Suppressor macrophage treated with lipopolysaccharide for 4 hours (primary cell): ENCODE measurements around the gene EGLN3.
"Not testable (repeated sequence)": the region's sequence is repeated elsewhere in the genome, so short reads cannot be mapped to it uniquely, and the experiment has no call there.

Experiments
- DNase-seq: peaks from one replicate; pipeline ENCODE4 v3.0.0-alpha.2; 2020

EGLN3 gene

DNA sequence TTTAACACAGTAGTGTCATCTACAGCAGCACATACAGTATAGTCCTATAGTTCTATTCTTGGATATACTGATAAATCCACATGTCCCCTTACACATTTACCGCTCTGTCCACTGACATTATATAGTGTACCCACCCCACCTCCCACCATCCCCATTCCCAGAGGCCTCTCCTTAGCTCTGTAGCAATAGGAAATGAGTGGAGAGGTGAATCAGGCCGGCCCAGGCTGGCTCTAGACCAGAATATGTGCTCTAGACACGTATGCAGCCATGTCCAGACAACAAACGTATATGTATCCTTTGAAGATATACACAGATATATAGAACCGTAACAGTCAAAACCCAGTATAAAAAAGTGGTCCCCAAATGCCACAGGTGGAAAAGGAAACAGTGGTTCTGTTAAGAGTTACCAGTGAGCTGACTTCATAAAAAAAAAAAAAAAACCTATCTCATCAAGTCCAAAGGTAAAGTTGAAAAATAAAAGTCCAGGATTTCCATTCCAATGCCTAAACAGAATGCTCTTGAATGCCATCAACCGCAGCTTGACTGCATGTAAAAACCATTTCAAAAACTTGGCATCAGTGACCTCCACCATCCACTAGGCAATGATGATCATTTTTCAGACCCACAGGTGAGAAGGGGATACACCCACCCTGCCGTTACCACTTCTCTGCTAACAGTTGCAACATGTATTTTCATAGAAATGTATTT, 16.7 kb downstream of the EGLN3 start:
- no peak for DNase-seq

DNA sequence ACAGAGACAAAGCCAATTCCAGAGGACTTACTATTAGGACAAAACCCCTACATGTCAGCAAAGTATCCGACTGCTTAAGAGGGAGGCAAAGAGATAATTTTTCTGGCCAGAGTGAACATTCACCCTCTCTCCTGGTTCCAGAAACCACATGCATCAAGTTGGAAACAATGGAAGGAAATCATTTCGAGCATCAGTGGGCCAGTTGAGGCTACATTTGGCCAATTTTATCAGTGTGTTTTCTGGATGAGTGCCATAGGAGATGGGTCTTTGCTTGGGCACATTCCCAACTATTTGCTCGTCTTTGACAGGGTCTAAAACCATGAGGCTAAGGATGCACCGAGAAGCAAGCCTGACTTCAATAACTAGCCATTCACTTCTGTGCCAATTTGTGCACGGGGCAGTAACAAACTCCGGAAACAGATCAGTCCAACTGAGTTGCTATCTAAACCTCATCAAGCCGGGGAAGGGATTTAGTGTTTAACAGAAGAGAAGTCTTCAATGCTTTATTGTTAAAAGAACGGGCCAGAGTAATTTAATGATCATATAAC, 17.4 kb downstream of the EGLN3 start:
- no peak for DNase-seq

DNA sequence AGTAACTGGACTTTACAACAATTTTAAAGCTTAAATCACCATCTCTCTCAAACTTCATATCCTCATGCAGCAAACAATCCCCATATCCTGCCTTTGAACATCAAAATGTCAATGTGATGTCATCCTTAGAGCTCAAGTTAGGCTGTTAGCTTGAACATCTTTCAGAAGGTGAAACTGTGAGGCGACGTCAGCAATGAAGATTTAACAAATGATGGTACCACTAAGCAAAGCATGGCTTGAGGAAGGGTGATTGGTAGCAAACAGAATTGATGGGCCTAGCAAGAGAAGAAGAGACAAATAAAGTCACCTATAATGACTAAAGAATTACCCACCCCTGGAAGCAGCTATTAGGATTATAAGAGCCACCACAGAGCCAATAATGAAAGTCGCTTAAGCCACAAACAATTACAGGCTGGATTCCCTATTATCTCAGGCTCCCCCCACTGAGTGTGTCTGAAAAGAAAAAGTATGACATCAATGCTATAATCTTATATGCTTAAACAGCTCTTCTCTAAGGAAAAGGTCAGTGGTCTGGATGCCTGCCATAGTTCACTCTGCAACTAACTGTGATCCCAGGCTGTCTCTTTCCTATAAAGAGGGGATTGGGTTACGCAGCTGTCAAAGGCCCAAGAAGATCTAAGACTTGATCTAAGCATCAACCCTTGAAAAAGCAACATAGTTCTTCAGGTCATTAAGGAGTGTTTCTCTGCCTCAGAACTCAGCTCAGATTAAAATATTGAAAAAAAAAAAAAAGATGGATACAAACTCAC, 18.1 kb downstream of the EGLN3 start:
- DNase-seq, result no peak

DNA sequence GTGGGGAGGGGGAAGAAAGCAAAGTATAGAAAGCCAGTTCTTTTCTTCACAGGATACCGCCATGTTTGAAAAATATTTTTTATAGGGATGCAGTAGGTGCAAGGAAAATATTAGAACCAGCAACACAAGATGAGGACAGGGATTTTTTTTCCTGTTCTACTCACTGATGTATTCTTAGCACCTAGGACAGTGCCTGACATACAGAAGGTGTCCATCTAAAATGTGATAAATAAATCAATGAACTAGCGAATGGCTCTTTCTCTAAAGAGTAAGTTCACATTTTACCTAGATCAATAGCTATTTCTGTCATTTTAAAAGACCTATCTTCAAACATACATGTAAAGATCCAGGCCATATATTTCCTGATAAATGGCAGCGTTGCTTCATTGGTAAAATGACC, 18.8 kb downstream of the EGLN3 start:
- DNase-seq, result no peak

DNA sequence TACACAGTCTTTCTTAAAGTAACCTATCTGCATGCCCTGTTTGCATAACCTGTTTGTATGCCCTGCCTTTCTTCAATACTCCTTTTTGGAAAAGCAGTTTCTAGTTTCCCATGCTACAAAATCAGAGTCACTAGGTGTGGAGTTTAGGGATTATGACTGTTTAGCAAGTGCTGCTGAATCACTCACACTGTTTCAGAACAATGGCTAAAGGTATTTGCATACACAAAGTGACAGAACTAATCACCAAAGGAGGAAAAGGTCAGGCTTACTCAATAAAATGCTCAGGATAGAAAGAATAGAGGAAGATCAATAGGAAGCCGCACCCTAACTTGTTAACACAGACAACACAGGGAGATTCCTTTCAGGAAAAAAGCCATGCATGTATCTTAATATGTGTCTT, 19.4 kb downstream of the EGLN3 start:
- DNase-seq, result no peak

DNA sequence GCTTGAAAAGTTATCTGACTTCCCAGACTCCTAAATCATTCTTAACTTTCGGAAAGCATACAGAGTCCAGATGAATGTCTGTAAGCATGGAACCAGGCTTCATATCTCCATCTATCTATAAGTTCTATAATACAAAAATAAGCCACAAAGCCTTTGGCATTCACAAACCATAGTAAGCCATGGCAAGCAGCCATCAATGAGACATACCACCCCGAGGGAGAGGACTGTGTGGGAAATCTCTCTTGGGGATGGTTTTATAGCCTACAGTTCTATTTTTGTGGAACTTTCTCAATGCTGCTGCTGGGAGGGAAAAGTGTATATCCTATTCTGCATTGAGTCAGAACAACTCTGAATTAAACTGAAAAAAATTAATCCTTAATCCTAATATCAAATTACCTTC, 20.4 kb downstream of the EGLN3 start:
- DNase-seq, result no peak

DNA sequence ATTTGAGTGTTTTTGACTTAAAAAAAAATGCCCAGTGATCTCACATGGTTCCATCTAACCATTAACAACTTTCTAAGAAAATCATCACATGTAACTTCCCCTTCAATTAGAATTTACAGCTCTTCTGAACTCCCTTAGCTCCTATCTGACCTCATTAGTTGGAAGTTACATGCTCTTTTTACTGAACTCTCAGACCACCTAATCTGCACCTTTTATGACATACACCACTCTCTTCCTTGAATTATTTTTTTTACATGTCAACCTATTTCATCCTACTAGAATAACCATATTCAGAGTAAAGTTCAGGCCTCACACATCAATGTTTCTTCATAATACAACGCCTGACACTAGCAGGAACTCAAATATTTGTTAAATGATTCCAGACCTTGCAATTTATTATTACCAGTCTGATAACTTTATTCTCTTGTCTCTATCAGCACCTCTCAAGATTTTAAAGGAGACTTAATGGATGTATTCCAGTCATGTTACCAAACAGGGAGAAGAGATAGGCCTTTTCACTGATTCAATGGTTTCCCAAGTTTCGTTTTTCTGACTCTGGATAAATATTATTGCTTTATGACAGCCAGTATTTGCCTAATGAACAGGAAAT, 21.0 kb downstream of the EGLN3 start:
- DNase-seq, result no peak

DNA sequence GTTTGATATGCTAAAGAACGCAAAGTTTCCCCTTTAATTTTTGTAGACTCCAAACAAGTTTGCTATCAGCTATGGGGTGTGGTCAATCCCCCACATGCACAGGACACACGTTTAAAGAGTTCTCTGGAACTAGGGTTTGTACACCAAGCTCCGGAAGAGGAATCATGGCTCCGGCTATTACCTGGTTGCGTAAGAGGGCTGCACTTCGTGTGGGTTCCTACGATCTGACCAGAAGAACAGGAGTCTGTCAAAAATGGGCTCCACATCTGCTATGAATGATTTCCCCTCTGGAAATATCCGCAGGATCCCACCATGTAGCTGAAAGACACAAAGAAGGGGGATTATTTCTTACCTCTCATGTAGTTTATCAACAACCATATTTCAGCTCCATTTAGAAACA, 22.0 kb downstream of the EGLN3 start:
- DNase-seq, result no peak

DNA sequence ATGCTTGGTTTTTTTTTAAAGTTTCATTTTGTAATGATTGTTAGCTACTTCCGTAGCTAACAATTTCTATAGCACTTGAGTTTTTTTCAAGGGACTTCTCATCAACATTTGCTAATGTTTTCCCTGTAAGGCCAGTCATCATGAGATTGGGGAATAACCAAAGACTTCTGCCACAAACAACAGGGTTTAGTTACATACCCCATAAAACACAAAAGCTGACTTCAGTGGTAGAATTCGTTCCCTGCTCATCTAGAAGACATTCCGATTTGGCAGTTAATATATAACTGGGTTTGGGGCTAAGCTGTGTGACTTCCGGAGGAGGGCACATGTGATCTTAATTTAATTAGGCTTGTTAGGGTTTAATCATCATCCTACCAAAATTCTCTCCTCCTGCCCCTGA, 22.9 kb downstream of the EGLN3 start:
- no peak for DNase-seq

DNA sequence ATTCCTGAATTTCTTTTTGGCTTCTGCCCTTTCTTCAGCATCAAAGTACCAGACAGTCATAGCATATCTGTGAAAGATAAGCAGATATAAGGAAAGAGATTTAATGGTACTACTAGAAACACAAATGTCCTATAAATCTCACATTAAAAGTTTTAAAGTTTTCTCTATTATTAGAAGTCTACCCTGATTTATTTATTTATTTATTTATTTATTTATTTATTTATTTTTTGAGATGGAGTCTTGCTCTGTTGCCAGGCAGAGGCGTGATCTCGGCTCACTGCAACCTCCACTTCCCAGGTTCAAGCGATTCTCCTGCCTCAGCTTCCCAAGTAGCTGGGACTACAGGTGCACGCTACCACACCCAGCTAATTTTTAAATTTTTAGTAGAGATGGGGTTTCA, 23.9 kb downstream of the EGLN3 start:
- DNase-seq, result not testable (repeated sequence)

DNA sequence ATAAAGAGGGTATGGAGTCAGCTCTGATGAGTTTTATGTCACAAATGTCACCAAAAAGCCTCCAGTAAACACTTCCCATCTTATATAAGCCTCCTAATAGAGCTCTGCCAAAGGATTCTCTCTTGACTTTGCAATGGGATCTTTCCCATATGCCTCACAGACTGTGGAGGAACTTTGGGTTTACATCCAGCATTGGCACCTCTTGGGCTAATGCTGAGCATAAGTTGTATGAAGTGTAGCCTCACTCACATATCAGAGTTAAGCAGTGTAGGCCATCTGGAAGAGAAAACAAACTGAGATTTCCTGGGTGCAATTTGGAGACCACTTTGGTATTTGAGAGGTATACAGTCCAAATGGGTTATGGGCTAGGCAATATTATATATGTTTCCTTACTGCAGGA, 24.9 kb downstream of the EGLN3 start:
- no peak for DNase-seq

DNA sequence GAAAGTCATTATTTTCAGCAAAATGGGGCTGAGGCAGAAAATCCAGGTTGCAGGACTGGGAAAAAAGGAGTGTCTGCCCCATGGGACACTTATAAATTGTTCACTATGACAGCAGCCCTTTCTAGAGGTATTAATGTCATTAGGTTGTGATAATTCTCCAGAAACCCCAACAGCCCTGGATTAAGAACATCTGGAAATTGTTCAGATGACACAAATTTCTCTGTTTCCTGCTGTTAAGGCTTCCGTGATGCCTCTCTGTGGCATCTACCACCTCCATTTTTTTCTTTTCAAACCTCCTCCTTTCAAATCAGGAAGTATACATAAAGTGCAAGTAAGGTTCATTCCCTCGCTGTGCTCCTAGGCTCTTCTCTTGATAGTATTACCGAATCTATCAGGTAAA, 25.6 kb downstream of the EGLN3 start:
- DNase-seq, result no peak

DNA sequence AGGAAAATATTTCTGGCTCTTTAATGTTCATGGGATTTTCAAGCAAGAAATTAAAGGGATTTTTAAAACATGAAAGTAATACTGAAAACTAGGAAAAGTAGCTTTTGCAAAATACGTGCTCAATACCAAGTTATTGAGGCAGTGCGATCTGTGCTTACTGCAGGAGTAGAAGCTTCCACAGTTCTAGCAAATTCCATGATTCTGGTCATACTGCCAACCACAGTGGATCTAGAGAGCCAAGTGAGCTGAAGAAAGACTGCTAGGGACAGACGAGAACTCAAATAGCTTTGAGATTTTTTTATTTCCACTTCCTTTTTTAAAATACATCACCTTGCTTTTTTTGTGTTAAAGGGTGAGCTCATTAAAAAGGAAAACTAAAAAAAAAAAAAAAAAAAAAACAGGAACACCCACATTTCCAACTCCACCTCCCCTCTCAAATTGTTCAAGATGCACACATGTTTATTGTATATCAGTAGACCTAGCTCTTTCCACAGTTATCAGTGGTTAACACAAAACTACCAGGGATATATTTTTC, 26.2 kb downstream of the EGLN3 start:
- DNase-seq, result peak; percentile 7

DNA sequence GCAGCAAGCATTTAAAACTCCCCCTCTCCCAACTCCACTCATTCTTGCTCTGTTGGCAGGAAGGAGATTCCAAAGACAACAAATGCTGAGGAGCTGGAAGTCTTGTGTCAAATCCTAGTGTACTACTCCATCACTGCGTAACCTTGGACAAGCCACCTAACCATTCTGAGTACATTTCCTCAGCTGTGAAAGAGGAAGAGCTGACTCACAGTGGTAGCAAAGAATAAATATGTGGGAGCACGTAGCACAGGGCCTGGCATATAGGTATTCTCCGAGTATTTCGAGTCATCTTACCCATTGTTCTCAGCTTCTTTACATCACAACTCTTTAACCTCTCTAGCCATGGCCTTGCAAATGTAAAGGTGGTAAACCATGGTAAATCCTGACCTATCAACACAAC, 28.7 kb downstream of the EGLN3 start:
- DNase-seq, result no peak

DNA sequence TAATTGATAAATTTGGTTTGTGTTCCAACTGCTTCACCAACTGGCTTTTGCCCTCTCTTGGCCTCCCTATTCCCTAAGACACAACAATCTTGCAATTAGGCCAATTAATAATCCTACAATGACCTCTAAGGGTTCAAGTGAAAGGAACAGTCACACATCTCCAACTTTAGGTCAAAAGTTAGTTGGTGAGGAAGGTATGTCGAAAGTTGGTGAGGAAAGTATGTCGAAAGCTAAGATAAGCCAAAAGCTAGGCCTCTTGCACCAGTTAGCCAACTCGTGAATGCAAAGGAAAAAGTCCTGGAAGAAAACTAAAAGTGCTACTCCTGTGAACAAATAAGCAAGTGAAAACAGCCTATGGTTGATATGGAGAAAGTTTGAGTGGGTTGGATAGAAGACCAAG, 32.6 kb downstream of the EGLN3 start:
- DNase-seq, result no peak

DNA sequence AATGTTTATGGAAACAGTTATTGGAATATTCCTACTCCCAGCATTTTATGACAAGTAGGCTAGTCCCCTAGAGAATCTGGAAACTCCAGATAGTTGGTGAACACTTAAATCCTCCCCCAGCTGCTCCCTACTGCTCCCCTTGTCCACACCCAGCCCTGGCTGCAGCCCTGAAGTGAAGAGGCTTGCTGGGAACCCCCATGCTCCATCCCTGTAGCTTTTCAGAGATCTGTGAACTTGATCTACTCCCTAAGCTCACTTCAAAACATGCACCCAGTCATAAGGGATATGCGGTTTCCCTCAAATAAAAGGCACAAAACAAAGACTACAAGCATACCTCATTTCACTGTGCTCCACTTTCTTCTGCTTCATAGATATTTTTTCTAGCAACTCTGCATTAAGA, 33.2 kb downstream of the EGLN3 start:
- no peak for DNase-seq

DNA sequence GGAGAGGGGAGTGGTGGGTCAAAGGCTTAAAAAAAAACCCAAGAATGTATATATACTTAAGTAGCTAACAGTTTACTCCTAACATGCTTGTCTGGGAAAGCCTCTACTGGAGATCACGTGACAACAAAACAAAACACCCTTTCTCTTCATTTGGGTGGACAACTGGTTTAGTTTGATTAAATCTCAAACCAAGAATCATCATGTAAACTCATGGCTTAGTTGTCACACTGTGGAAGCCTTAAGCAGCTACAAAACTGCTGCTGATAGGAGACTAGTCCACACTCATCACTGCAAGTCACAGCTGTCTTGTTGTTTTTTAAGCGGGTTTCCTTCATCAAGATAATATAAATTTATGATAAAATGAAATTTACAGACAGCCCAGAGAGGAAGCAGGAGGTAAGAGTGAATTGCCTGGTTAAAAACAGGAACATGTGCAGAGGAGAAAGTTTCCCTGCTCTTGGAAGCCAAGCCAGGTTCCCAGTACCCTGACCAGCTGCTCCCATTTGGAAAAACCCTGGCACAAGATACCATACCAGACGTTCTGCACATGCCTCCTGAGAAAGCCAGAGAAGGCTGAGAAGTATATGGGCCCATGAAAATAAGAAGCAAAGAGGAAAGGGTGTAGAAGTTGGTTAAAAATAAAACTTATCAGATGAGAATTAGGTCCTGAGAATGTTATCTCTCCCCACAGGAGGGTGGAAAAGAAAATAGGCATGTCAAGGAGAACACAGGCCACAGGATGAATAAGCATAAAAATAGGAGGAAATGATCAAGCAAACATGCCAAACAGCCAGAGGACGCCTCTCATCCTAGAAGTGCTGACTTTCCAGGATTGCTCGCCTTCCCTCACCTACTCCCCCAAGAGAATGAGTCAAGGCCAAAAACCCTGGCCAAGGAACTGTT, 34.0 kb downstream of the EGLN3 start:
- DNase-seq, result no peak

DNA sequence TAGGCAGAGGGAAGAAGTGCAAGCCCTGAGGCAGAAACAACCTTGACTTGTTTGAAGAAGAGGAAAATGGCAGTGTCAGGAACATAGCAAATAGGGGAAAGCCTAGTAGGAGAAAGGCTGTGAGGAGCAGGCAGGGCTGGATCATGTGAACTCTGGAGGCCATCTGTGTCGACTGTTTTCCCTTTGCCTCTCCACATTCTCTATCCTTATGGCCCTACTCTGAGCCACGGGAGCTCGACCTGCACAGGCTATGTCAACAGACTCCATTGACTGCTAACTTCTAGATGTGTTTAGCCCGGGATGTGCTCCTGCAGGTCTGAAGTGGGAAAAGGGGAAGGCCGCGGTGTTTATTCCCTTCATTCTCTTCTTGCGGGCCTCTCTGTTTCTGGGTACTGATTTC, 35.2 kb downstream of the EGLN3 start:
- no peak for DNase-seq

DNA sequence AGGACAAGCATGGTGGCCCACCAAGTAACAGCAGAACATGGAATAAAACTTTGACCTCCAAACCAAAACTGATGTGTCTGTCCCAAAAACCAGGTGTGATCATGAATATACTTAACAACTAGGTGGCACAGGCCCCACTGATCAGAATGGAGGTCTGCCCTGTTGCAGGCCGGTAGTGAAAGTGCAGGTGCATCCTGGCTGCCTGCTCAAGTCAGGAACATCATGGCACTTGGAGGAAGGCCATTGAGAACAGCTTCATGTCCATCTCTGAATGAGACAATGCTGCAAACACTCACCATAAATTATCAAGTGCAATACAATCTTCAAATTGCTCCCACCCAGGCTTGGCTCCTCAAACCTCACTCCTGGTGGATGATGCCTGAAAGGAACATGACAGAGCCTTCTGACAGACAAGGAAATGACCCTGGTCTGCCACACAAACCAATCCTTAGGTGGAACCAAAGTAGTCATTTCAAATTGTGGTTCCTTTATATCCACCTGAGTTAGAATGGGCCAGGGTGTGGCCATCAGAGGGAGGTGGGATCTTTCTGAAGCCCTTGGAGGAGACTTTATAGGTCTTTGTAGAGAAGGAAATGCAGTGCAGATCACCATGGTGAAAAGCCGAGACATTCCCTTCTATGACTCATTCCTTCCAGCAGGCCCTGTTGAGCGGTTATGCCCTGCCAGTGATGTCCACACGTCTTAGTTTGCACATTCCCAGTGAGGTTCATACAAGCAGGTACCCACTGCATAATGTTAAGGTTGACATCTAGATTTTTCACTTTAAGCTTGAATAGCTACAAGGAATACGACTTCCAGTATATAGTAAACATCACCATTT, 36.0 kb downstream of the EGLN3 start:
- no peak for DNase-seq

DNA sequence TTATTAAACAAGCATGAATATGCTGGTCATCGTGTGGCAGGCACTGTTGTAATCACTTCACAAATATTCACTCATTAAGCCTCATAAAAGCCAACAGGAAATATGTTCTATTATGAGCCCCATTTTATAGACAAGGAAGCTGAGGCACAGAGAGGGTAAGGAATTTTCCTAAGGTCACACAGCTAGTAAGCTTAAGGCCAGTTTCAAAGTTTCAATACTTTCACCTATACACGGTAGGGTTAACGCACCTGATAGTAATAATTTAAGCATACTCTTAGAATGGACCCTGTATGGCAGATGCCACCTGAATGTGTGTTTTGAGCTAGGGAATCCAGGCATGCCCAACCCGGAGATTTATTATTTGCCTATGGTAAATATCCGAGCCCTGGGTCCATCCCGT, 39.8 kb downstream of the EGLN3 start:
- no peak for DNase-seq

DNA sequence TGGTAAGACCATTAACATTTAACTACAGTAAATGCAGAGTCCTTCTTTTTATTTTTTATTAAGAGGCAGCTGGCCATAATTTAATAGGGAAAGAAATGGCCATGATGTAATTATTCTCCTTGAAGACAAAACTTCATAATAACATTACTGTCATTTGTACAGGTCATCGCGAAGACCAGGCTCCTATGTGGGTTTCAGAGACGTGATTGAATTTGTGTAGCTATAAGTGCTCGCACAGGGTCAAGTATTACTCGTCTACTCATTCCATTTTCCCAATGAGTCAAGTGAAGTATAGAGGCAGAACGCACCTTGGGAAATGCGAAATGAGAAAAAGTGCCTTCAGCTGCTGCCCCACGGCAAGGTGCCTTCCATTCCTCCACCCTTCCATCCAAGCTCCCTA, 40.4 kb downstream of the EGLN3 start:
- no peak for DNase-seq
